Liver (tissue), 3 donors: Measurements from ENCODE around the gene RDM1.

ENCODE experiments used
- HNF4A ChIP-seq, 2 donors: conservative IDR thresholded peaks; 2 replicates each; pipeline ENCODE4 v1.6.1; 2016; ENCODE audit warnings: antibody characterized with exemption in 2 of 2, mild to moderate bottlenecking in 2 of 2
- HNF4G ChIP-seq: IDR thresholded peaks from 2 replicates; pipeline ENCODE4 v1.6.1; 2016; ENCODE audit warnings: antibody characterized with exemption
- JUND ChIP-seq, 2 donors: IDR thresholded peaks; 2 replicates each; pipeline ENCODE4 v1.6.1; 2016; ENCODE audit warnings: antibody characterized with exemption in 2 of 2
- RAD21 ChIP-seq, 2 donors: IDR thresholded peaks; 2 replicates each; pipeline ENCODE4 v1.6.1; 2016; ENCODE audit warnings: antibody characterized with exemption in 2 of 2, mild to moderate bottlenecking in 2 of 2
- TAF1 ChIP-seq: conservative IDR thresholded peaks from 2 replicates; pipeline ENCODE4 v1.6.1; 2016; ENCODE audit warnings: antibody characterized with exemption, mild to moderate bottlenecking
- TF ChIP-seq, protein P1 (sequence below): fragments of 150-350 bp; IDR thresholded peaks from 2 replicates; pipeline ENCODE4 v1.5.1; 2017; ENCODE audit warnings: improper control_type of control experiment, low read depth, low read length; ENCODE audit not compliant: missing input control
- TF ChIP-seq, protein P2 (sequence below): IDR thresholded peaks from 2 replicates; pipeline ENCODE4 v1.6.1; 2016; ENCODE audit warnings: antibody characterized with exemption
- TF ChIP-seq, protein P3 (sequence below): IDR thresholded peaks from 2 replicates; pipeline ENCODE4 v1.6.1; 2016; ENCODE audit warnings: antibody characterized with exemption
- donor health status: healthy.
- donor health status: healthy.

DNA sequence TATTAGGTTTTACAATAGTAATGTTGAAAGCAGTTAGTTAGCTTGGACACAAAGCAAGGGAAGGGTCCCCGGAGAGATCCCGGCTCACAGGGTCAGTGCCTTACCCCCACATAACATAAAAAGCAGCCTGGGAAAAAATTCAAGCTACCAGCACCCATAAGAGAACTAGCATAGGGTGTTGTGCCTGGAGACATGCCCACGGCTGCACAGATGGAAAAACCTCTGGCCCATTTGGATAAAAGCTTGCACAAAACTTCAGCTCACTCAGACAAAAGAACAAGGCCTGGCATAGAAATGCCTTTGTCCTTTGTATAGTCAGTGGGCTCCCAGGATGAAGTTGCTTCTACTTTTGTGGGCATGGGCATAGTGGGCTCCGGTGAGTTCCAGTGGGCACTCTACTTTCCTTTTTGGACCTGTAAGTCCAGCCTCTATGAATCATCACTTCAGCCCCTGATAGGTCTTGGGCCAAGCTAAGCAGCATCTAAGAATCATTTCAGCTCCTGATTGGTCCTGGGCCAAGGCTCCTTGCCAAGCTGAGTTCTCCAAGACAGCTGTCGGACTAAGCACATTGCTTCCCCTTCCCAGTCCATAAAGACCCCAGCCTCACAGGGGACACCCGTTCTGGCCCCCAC, 1.3 kb upstream of the RDM1 start:
- TF ChIP-seq, protein P1, sequence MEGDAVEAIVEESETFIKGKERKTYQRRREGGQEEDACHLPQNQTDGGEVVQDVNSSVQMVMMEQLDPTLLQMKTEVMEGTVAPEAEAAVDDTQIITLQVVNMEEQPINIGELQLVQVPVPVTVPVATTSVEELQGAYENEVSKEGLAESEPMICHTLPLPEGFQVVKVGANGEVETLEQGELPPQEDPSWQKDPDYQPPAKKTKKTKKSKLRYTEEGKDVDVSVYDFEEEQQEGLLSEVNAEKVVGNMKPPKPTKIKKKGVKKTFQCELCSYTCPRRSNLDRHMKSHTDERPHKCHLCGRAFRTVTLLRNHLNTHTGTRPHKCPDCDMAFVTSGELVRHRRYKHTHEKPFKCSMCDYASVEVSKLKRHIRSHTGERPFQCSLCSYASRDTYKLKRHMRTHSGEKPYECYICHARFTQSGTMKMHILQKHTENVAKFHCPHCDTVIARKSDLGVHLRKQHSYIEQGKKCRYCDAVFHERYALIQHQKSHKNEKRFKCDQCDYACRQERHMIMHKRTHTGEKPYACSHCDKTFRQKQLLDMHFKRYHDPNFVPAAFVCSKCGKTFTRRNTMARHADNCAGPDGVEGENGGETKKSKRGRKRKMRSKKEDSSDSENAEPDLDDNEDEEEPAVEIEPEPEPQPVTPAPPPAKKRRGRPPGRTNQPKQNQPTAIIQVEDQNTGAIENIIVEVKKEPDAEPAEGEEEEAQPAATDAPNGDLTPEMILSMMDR, result no peak
- TF ChIP-seq JUND (IDR thresholded peaks at IDR 0.05) (no peak), RAD21 (IDR thresholded peaks at IDR 0.05) (no peak), HNF4G (no peak), TAF1 (no peak), HNF4A (conservative IDR thresholded peaks at IDR 0.05) (no peak)
- TF ChIP-seq, protein P2, sequence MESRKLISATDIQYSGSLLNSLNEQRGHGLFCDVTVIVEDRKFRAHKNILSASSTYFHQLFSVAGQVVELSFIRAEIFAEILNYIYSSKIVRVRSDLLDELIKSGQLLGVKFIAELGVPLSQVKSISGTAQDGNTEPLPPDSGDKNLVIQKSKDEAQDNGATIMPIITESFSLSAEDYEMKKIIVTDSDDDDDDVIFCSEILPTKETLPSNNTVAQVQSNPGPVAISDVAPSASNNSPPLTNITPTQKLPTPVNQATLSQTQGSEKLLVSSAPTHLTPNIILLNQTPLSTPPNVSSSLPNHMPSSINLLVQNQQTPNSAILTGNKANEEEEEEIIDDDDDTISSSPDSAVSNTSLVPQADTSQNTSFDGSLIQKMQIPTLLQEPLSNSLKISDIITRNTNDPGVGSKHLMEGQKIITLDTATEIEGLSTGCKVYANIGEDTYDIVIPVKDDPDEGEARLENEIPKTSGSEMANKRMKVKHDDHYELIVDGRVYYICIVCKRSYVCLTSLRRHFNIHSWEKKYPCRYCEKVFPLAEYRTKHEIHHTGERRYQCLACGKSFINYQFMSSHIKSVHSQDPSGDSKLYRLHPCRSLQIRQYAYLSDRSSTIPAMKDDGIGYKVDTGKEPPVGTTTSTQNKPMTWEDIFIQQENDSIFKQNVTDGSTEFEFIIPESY, result no peak
- TF ChIP-seq, protein P3, sequence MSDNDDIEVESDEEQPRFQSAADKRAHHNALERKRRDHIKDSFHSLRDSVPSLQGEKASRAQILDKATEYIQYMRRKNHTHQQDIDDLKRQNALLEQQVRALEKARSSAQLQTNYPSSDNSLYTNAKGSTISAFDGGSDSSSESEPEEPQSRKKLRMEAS, result no peak
